GM12872 (cell line): ENCODE results near the gene PER1.

Experiments
- TF ChIP-seq, protein P1 (sequence below): IDR thresholded peaks from 3 replicates; pipeline ENCODE4 v1.5.1; 2011; ENCODE audit warnings: low read depth, mild to moderate bottlenecking, low read length, moderate library complexity; ENCODE audit not compliant: insufficient read depth

PER1 gene

DNA sequence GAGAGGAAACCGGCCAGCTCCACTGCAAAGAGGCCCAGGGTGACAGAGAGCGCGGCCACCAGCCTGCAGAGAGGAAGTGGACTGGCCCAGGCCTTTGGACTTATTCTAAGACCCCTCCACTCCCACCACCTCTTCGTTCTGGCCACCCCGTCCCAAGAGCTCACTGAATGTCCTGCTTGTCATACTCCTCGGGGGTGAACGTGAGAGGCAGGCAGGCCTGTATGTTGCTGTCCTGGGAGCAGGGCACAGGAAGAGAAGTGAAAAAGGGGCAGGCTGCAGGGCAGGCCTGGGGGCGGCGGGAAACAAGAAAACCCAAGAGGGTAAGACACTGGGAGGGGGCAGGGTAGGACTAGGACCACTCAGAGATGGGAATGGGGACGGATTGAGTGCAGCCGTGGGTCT lies 23.6 kb upstream of the PER1 start:
- TF ChIP-seq, protein P1, sequence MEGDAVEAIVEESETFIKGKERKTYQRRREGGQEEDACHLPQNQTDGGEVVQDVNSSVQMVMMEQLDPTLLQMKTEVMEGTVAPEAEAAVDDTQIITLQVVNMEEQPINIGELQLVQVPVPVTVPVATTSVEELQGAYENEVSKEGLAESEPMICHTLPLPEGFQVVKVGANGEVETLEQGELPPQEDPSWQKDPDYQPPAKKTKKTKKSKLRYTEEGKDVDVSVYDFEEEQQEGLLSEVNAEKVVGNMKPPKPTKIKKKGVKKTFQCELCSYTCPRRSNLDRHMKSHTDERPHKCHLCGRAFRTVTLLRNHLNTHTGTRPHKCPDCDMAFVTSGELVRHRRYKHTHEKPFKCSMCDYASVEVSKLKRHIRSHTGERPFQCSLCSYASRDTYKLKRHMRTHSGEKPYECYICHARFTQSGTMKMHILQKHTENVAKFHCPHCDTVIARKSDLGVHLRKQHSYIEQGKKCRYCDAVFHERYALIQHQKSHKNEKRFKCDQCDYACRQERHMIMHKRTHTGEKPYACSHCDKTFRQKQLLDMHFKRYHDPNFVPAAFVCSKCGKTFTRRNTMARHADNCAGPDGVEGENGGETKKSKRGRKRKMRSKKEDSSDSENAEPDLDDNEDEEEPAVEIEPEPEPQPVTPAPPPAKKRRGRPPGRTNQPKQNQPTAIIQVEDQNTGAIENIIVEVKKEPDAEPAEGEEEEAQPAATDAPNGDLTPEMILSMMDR, result no peak

DNA sequence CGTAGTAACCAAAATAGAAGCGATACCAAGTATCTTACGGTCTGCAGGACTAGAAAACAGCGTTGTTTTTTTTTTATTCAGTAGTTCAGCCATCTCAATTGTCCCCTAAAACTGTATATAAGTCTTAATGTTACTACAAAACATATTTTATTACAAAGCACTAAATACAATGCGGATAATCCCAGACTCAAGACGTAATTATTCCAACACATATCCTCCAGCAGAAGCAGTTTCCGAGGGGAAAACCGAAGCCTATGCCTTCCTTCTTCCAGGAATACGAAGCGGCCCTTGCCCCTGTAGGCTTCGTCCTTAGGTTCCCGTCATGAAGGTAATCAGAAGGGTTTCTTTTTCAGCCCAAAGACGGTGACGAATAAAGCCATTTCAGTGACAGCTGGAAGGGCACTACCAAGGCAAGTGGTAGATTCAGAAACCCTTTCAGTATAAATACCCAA lies 21.7 kb upstream of the PER1 start:
- TF ChIP-seq, protein P1, result no peak

DNA sequence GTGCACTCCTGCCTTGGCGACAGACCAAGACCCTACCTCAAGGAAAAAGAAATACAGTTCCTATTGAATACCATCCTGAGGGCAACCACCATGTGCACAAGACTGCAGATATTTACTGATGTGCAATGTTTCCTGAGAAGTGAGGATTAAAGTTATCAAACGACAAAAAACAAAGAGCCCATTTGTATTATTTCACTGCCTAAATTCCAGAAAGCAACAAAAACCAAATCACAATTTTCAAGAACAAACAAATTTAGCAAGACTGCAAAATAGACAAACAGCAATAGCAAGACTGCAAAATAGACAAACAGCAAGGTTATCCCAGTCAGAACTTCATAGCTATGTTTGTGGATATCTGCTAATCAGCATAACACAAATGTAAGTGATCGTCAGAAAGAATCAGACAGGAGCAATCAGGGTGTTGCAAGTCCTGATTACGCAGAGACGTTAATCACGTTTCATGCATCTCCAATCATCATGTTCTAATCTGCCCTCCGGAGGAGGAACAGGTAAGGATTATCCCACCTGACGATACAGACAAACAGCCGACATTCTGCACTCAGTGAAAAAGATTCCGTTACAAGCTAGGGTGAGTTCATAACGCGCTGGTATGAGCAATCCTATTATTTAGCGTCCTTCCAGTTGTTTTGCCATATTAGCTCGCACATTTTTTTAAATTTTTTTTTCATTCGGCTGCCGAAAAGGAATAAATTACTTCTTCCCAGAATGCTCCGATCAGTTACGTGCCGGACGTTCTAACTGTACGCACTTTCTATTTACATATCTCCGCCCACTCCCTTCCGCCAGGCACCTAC lies 21.1 kb upstream of the PER1 start:
- TF ChIP-seq, protein P1, result no peak

DNA sequence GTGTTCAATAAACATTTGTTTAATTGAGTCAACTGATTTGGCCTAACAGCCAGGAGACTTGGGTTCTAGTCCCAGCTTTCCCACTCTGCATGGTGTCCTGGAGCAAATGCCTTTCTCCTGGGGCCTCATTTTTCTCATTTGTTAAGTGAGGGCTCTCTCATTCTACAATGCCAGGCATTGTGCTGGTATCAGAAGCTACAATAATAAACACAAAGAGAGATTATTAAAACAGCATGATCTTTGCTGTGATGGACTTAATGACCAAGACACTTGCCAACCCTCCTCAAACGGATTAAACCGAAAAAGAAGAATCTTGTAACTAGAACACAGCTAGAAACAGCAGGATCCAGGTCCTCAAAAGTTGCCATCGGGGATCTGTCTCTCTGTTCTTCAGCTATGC lies 15.3 kb upstream of the PER1 start:
- TF ChIP-seq, protein P1, result no peak

DNA sequence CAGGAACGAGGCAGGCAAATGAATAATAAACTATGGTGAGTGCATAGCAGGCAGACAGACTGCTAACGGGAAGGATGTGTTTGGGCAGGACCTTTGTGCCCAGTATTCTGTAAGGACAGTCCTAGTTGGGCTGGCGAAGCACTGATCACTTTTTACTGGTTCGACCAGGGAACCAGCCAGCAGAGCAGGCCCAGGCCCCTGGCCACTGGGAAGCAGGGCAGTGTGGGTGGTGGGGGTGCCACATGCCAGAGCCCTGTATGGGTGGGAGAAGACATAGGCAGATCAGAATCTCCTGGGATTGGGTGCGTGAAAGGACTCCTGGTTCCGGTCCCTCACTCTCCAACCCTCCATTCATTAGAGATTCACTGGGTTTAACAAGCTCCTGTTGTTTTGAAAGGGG lies 14.5 kb upstream of the PER1 start:
- TF ChIP-seq, protein P1, result no peak

DNA sequence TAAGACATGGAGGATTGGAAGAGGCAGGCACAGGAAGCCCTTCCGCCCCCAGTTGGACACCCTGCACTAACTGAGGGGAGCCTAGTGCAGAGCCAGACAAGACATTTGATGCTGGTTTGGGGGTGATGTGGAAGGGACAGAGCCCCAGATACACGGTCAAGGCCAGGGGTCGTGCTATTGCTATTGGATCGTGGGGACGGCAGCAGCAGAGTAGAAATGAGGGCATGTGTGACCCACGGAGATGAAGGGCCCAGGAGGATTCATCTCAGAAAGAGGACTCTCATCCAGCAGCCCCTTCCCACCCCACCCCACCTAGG lies 12.6 kb upstream of the PER1 start:
- TF ChIP-seq, protein P1, result no peak

DNA sequence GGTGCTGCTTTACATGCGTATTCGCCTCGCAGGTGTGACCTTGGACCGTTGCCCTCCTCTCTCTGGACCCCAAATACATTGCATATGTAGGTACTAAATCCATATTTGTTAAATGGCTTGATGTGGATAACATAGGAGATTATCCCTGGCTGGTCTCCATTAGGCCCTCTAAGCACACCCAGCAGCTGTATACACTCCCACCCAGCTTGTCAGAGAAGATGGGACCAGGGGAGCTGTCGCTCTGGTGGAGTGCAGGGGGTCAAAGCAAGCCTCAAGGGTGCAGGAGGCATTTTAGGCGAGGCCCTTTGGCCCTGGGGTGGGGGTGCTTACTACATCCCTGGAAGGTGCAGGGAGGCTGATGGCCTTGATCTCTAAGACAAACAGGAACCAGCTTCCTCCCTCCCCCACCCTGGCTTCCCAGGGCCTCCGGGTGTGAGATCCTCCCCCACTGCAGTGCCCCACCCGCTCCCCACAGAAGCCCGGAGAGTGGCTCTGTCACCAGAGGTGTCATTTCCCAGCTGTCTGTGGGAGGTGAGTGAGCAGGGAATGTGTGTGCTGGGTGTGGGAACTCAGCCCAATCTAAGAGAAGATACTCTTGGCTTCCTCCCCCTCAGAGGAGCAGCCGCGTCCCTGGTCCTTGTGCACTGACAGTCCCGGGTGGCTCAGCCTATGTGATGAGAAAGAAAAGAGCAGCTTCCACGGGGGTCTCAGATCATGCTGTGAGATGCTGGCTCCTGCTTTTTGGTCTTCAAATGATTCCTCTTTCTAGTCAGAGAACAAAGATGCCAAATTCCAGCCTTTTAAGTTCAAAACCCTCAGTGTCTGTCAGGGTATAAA lies 12.0 kb upstream of the PER1 start:
- TF ChIP-seq, protein P1, result no peak
